ENCODE measurements around the gene DNAJC9. TPM values are rescaled to one million over a fixed set of nuclear protein-coding genes. Genes with fewer than 3 reads are reported as not detected.

The DNAJC9 gene, protein sequence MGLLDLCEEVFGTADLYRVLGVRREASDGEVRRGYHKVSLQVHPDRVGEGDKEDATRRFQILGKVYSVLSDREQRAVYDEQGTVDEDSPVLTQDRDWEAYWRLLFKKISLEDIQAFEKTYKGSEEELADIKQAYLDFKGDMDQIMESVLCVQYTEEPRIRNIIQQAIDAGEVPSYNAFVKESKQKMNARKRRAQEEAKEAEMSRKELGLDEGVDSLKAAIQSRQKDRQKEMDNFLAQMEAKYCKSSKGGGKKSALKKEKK
- 46.8 and 47.1 TPM in 2 replicates for total RNA-seq
- long read RNA-seq, transcript DNAJC9-201 (5 exons, 3,032 nt): major isoform, 278 of 345 reads
- long read RNA-seq, partial matches to known transcripts: 37 of 345 reads
- long read RNA-seq, other reads (novel, unspliced or antisense): 30 of 345 reads

DNA sequence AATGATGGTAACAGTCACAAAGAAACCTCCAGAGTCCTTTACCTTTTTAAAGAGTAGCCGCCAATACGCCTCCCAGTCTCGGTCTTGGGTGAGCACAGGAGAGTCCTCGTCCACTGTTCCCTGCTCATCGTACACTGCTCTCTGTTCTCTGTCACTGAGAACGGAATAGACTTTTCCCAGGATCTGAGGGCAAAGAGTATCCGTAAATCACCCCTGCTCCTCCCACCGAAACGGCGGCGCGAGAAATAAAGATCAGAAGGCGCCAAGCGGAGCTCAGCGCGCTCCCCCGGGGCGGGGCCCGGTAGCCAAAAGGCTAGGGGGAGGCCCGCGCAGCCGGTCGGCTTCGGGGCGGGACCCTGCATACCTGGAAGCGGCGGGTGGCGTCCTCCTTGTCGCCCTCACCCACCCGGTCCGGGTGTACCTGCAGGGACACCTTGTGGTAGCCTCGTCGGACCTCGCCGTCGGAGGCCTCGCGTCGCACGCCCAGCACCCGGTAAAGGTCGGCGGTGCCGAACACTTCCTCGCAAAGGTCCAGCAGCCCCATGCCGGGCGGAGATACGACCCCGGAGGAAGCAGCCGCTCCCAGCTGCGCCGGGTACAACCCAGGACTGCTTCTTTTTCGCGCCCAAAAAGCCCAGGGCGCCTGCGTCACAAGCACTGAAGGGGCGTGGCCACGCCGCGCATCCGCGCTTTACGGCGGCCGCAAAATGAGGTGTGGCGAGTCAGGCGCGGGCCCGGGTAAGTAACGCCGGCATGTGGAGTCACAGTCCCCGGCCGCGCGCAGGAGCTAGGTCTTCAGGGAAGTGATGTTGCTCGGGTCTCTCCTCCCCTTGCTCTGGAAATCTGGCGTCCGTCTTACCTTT, at the start of gene DNAJC9:
Gene DNAJC9 (minus strand): TSS at position 610 of the 863 bp plus-strand sequence. CDS start 66 bp downstream, at position 544.
- Mint-ChIP-seq H3K9me3 (ENCODE audit: low read depth) (no peaks in the 10 kb centered on the region), H3K27me3 (no peaks in the 10 kb centered on the region), H3K36me3 (ENCODE audit: insufficient read depth) (peaks cover 23% of the 10 kb centered on the region), H3K4me3 (ENCODE audit: low read depth) (peak within 1 kb of the TSS; percentile 99), H3K4me1 (ENCODE audit: low read depth) (peaks cover 30% of the 10 kb centered on the region), H3K27ac (peak within 1 kb of the TSS; percentile 99)
- TF ChIP-seq, protein P1, sequence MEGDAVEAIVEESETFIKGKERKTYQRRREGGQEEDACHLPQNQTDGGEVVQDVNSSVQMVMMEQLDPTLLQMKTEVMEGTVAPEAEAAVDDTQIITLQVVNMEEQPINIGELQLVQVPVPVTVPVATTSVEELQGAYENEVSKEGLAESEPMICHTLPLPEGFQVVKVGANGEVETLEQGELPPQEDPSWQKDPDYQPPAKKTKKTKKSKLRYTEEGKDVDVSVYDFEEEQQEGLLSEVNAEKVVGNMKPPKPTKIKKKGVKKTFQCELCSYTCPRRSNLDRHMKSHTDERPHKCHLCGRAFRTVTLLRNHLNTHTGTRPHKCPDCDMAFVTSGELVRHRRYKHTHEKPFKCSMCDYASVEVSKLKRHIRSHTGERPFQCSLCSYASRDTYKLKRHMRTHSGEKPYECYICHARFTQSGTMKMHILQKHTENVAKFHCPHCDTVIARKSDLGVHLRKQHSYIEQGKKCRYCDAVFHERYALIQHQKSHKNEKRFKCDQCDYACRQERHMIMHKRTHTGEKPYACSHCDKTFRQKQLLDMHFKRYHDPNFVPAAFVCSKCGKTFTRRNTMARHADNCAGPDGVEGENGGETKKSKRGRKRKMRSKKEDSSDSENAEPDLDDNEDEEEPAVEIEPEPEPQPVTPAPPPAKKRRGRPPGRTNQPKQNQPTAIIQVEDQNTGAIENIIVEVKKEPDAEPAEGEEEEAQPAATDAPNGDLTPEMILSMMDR (IDR thresholded peaks at IDR 0.05; ENCODE audit: unreplicated experiment): no peak
- peak; percentile 96 for DNase-seq (ENCODE audit: low spot score, unreplicated experiment)

DNA sequence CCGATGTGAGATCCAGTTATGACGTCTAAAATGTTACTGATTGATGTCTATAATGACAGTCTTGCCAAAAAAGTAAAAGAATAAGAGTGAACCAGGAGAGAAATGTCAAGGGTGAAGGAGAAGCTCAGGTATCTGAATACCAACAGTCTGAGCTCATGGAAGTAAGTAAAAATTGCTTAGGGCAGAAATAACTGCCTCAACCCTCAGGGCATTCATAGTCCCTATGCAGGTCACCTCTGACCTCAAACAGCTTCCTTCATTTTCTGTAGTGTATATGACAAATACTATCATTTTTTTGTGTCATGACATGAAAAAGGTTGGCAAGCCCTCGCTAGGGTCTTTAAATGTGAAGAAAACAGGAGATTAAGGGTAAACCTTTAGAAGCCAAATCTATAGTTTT, 46.4 kb upstream of the DNAJC9 start:
- no peak for DNase-seq (ENCODE audit: low spot score, unreplicated experiment)
- TF ChIP-seq, protein P1 (IDR thresholded peaks at IDR 0.05; ENCODE audit: unreplicated experiment): no peak
- Mint-ChIP-seq H3K27me3 (no peaks in the 10 kb centered on the region), H3K27ac (no peak overlapping the region), H3K4me3 (ENCODE audit: low read depth) (no peak overlapping the region), H3K4me1 (ENCODE audit: low read depth) (no peaks in the 10 kb centered on the region), H3K9me3 (ENCODE audit: low read depth) (peaks cover 6% of the 10 kb centered on the region), H3K36me3 (ENCODE audit: insufficient read depth) (peaks cover 8% of the 10 kb centered on the region)

DNA sequence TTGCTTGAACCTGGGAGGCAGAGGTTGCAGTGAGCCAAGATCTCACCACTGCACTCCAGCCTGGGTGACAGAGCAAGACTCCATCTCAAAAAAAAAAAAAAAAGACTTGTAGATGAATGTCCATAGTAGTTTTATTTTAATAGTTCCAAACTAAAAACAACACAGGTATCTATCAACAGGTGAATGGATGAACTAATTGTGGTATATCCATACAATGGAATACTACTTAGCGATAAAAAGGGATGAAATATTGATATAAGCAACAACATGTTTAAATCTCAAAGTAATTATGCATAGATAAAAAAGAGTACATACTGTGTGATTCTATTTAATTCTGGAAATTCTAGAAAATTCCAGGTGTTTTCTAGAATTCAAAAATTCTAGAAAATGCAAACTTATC, 42.9 kb upstream of the DNAJC9 start:
- Mint-ChIP-seq H3K36me3 (ENCODE audit: insufficient read depth) (peaks cover 8% of the 10 kb centered on the region), H3K4me3 (ENCODE audit: low read depth) (no peak overlapping the region), H3K4me1 (ENCODE audit: low read depth) (no peaks in the 10 kb centered on the region), H3K9me3 (ENCODE audit: low read depth) (peaks cover 6% of the 10 kb centered on the region), H3K27ac (no peak overlapping the region), H3K27me3 (no peaks in the 10 kb centered on the region)
- TF ChIP-seq, protein P1 (IDR thresholded peaks at IDR 0.05; ENCODE audit: unreplicated experiment): no peak
- no peak for DNase-seq (ENCODE audit: low spot score, unreplicated experiment)

DNA sequence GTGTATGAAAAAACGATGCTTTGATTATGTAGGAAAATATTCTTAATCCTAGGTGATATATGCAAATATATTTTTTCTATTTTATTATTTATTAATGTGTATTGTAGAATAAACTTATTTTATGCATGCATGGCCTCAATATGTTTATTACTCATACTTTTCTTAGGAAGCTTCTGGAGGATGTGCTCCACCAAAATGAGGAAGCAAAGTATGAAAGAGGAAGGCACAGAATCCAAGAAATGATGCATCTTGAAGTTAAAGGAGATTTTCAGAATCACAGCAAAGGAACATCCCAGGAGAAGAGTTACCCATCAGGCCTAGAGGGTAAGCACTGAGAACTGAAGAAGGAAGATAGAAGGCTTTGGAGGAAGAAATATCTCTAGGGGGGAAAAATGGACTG, 40.4 kb upstream of the DNAJC9 start:
- DNase-seq (ENCODE audit: low spot score, unreplicated experiment): no peak
- no peak overlapping the region for H3K27ac Mint-ChIP-seq

DNA sequence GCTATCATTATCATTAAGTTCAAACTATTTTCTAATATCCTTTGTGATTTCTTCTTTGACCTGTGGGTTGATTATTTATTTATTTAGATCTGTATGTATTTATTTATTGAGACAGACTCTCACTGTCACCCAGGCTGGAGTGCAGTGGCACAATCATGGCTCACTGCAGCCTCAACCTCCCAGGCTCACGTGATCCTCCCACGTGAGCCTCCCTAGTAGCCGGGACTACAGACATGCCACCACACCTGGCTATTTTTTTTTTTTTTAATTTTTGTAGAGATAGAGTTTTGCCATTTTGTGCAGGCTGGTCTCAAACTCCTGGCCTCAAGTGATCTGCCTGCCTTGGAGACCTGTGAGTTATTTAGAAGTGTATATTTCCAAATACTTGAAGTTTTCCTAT, 34.0 kb upstream of the DNAJC9 start:
- H3K4me3 Mint-ChIP-seq (ENCODE audit: low read depth): no peak overlapping the region
- no peaks in the 10 kb centered on the region for H3K36me3 Mint-ChIP-seq (ENCODE audit: insufficient read depth)
- H3K4me1 Mint-ChIP-seq (ENCODE audit: low read depth): no peaks in the 10 kb centered on the region
- no peak overlapping the region for H3K27ac Mint-ChIP-seq
- no peaks in the 10 kb centered on the region for H3K27me3 Mint-ChIP-seq
- no peaks in the 10 kb centered on the region for H3K9me3 Mint-ChIP-seq (ENCODE audit: low read depth)
- DNase-seq (ENCODE audit: low spot score, unreplicated experiment): no peak
- TF ChIP-seq, protein P1 (IDR thresholded peaks at IDR 0.05; ENCODE audit: unreplicated experiment): no peak

More for the DNA sequence above, 40.4 kb upstream of the DNAJC9 start:
- Mint-ChIP-seq H3K36me3 (ENCODE audit: insufficient read depth) (peaks cover 8% of the 10 kb centered on the region), H3K4me3 (ENCODE audit: low read depth) (no peak overlapping the region), H3K9me3 (ENCODE audit: low read depth) (peaks cover 6% of the 10 kb centered on the region), H3K27me3 (no peaks in the 10 kb centered on the region), H3K4me1 (ENCODE audit: low read depth) (no peaks in the 10 kb centered on the region)
- TF ChIP-seq, protein P1 (IDR thresholded peaks at IDR 0.05; ENCODE audit: unreplicated experiment): no peak
